Stomach (tissue), 9 donors: ENCODE measurements around the gene HDHD3. TPM values are rescaled to one million over a fixed set of nuclear protein-coding genes. Genes with fewer than 3 reads are reported as not detected.

Source experiments
- DNase-seq, 2 donors: peaks; one replicate each; pipeline versions ENCODE4 v3.0.0 to v3.0.0-alpha.2; 2013 to 2019
- H3K27ac ChIP-seq, 5 donors: fragments of 200-600 bp in 4 of 5; sonication (generic) in 4 of 5; one replicate each; pipeline ENCODE4 v1.5.1; 2013 to 2019; ENCODE audit warnings: mild to moderate bottlenecking in 1 of 5, moderate library complexity in 1 of 5
- H3K27me3 ChIP-seq, 3 donors: fragments of 200-600 bp; sonication (generic); one replicate each; pipeline ENCODE4 v1.5.1; 2017 to 2019; ENCODE audit warnings: mixed run types in 1 of 3
- H3K36me3 ChIP-seq, 4 donors: fragments of 200-600 bp; sonication (generic); 1 replicate in 3 of 4; 2 replicates in 1 of 4; pipeline ENCODE4 v1.5.1; 2016 to 2019
- H3K4me1 ChIP-seq, 4 donors: fragments of 200-600 bp; sonication (generic); one replicate each; pipeline ENCODE4 v1.5.1; 2016 to 2019
- H3K4me3 ChIP-seq, 4 donors: fragments of 200-600 bp; sonication (generic) in 3 of 4; one replicate each; pipeline ENCODE4 v1.5.1; 2016 to 2019; ENCODE audit warnings: mild to moderate bottlenecking in 1 of 4
- H3K9me3 ChIP-seq, 4 donors: fragments of 200-600 bp; sonication (generic); one replicate each; pipeline ENCODE4 v1.5.1; 2016 to 2019
- EP300 ChIP-seq: sonication (generic); formaldehyde crosslinking; IDR thresholded peaks from one replicate; pipeline ENCODE4 v1.6.1; 2017; ENCODE audit warnings: antibody characterized with exemption
- POLR2A ChIP-seq, 4 donors: fragments of 450-650 bp; IDR thresholded peaks; one replicate each; pipeline ENCODE4 v1.6.1; 2016; ENCODE audit warnings: antibody characterized with exemption in 4 of 4, control low read depth in 2 of 4, mild to moderate bottlenecking in 1 of 4, moderate library complexity in 1 of 4
- POLR2AphosphoS5 ChIP-seq, 3 donors: sonication (generic); formaldehyde crosslinking; IDR thresholded peaks; one replicate each; pipeline ENCODE4 v1.6.1; 2016; ENCODE audit warnings: antibody characterized with exemption in 3 of 3
- WGBS, 5 donors: extraction: QIAGEN DNeasy Blood & Tissue Kit in 3 of 5; methylation state at CpG; one replicate each; pipeline versions ENCODE4 v1.1.5 to v1.1.7; 2013 to 2018; 5-methylcytosine and 5-hydroxymethylcytosine counted together
- intact Hi-C: fragments of 100-400 bp; cut with DNase I; formaldehyde crosslinking; loops from one replicate; pipeline ENCODE4 v1.15.1; 2023; ENCODE audit warnings: low total_unique reads
- polyA plus RNA-seq, 3 donors: library from polyadenylated mRNA; stranded (reverse); fragments of 200-250 nt; gene quantifications; one replicate each; pipeline ENCODE4 v1.2.3, GENCODE V29; 2013
- total RNA-seq, 5 donors: library from RNA; depleted of rRNA; stranded (reverse); fragments of >200 nt; gene quantifications; one replicate each; pipeline versions ENCODE4 v1.1.0 to v1.2.3, GENCODE V29; 2014 to 2016
- TF ChIP-seq, protein P1 (sequence below), 7 experiments: fragments of 450-650 bp in 4 of 7; fragments of 200-600 bp in 3 of 7; sonication (generic) in 3 of 7; IDR thresholded peaks; one replicate each; pipeline ENCODE4 v1.5.1; 2016 to 2019; ENCODE audit warnings: antibody characterized with exemption in 7 of 7, control low read depth in 2 of 7, mild to moderate bottlenecking in 1 of 7
- donor health status: healthy with polysubstance abuse.
- donor health status: Bipolar disorder and iron deficiency.
- donor health status: healthy.

Gene HDHD3
- total and polyA plus RNA-seq, 8 donors = 41.3 to 120 (median 66.7) TPM

DNA sequence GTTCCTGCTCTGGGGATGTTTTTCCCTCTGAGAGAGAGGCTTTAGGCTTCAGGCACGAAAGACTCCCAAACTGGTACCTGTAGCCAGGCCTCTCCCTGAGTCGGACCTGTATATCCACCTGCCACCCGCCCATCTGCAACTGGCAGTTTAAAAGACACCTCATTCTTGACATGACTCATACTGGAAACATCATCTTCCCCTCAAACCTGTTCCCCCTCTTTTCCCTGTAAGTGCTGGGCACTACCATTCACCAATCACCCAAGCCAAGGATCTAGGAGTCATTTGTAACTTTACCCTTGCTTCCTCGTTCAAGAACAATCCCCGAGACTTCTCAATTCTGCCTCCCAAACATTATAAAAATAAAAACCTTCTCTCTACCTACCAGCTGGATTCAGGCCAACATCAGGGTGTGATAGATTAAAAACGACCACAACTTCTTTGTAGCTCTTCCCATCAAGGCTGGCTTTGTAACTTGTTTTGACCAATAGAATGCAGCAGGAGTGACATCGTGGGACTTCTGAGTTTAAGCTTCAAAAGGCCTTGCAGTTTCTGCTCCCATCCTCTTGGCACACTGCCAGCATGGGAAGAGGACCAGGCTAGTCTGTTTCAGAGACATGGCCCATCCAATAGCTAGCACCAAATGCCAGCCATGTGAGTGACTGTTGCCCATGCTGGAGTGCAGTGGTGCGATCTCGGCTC lies 34.9 kb downstream of the HDHD3 start:
- no peaks in the 10 kb centered on the region for H3K27me3 ChIP-seq
- H3K9me3 ChIP-seq = no peaks in the 10 kb centered on the region
- H3K36me3 ChIP-seq = no peaks in the 10 kb centered on the region
- TF ChIP-seq EP300 (no peak), POLR2A (IDR thresholded peaks at IDR 0.05) (no peak), POLR2AphosphoS5 (IDR thresholded peaks at IDR 0.05) (no peak)
- TF ChIP-seq, protein P1, sequence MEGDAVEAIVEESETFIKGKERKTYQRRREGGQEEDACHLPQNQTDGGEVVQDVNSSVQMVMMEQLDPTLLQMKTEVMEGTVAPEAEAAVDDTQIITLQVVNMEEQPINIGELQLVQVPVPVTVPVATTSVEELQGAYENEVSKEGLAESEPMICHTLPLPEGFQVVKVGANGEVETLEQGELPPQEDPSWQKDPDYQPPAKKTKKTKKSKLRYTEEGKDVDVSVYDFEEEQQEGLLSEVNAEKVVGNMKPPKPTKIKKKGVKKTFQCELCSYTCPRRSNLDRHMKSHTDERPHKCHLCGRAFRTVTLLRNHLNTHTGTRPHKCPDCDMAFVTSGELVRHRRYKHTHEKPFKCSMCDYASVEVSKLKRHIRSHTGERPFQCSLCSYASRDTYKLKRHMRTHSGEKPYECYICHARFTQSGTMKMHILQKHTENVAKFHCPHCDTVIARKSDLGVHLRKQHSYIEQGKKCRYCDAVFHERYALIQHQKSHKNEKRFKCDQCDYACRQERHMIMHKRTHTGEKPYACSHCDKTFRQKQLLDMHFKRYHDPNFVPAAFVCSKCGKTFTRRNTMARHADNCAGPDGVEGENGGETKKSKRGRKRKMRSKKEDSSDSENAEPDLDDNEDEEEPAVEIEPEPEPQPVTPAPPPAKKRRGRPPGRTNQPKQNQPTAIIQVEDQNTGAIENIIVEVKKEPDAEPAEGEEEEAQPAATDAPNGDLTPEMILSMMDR (IDR thresholded peaks at IDR 0.05) = no peak
- DNase-seq = peak in 1 of 2 donors; percentile 32
- intact Hi-C loops = loop anchor here (10.0 kb wide), 1 partner anchor 53 kb away; no protein-coding TSS in a partner anchor
- no peak overlapping the region for H3K4me3 ChIP-seq
- 59 to 69% (median 67%) methylated on average over 9 of the region's 9 CpGs for WGBS, 5 donors
- no peak overlapping the region for H3K27ac ChIP-seq
- peaks cover 8 to 37% (median 20%) of the 10 kb centered on the region in 4 donors for H3K4me1 ChIP-seq

DNA sequence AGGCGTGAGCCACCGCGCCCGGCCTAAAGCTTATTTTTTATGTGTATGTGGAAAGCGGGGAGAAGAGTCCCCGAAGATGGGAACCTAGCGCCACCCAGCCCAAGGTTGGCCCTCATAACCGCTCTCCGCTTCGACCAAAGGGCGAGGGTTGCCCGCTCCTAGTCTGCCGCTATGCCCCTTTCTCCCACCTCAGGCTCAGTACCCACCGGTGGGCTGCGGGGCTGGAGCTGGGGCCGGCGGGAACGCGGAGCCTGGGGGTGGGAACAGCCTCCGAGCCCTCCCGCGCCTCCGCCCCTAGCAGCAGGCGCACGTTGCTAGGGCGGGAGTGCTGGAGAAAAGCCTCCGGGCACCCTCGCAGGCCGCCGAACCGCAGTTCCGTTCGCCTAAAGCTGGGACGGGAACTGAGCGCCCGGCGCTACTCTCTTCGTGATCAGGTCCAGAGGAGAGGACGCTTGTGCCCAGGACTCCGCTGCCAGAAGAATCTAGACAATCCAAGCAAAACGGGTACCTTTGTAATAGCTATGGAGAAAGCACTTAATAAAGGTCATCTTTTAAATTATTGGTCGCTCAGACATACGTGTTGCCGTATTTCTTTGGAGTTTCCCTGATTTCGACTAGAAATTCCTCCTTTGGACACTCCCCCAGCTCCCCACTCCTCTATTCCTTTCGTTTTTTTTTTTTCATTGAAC lies 36.6 kb downstream of the HDHD3 start, which contains the start of gene WDR31:
WDR31 (minus strand) TSS at position 265 of the 689 bp plus-strand sequence. CDS start 8,253 bp downstream, outside the sequence.
- DNase-seq = peak; percentile 90 to 97
- peak within 1 kb of the TSS; percentile 72 to 87 (median 76) for H3K27ac ChIP-seq
- peaks cover 8 to 37% (median 20%) of the 10 kb centered on the region in 4 donors for H3K4me1 ChIP-seq
- H3K9me3 ChIP-seq = no peaks in the 10 kb centered on the region
- intact Hi-C loops = loop anchor here (10.0 kb wide), 1 partner anchor 55 kb away; no protein-coding TSS in a partner anchor
- H3K4me3 ChIP-seq = peak within 1 kb of the TSS; percentile 72 to 93 (median 92)
- no peaks in the 10 kb centered on the region for H3K36me3 ChIP-seq
- TF ChIP-seq EP300 (no peak), POLR2A (IDR thresholded peaks at IDR 0.05) (no peak), POLR2AphosphoS5 (IDR thresholded peaks at IDR 0.05) (peak; percentile 66 to 83 (median 66))
- TF ChIP-seq, protein P1 (IDR thresholded peaks at IDR 0.05) = peak in 1 of 7 experiments; percentile 4
- H3K27me3 ChIP-seq = no peaks in the 10 kb centered on the region
- WGBS, 5 donors = 0 to 1% (median 0%) methylated on average over 17 to 46 of the region's 46 CpGs

GRCh38 chr9:113337714-113338113 lies 39.1 kb downstream of the HDHD3 start:
- intact Hi-C loops = no loop called here
- H3K4me3 ChIP-seq = no peak overlapping the region
- WGBS, 5 donors = 93 to 100% (median 95%) methylated on average over 2 of the region's 2 CpGs
- H3K36me3 ChIP-seq = no peaks in the 10 kb centered on the region
- no peak overlapping the region for H3K27ac ChIP-seq
- no peaks in the 10 kb centered on the region for H3K27me3 ChIP-seq
- no peaks in the 10 kb centered on the region for H3K9me3 ChIP-seq
- TF ChIP-seq POLR2AphosphoS5 (IDR thresholded peaks at IDR 0.05) = no peak
- no peak for TF ChIP-seq EP300
- TF ChIP-seq POLR2A (IDR thresholded peaks at IDR 0.05) = no peak
- TF ChIP-seq, protein P1 (IDR thresholded peaks at IDR 0.05) = no peak
- H3K4me1 ChIP-seq = peaks cover 5 to 23% (median 14%) of the 10 kb centered on the region in 4 donors
- DNase-seq = no peak

DNA sequence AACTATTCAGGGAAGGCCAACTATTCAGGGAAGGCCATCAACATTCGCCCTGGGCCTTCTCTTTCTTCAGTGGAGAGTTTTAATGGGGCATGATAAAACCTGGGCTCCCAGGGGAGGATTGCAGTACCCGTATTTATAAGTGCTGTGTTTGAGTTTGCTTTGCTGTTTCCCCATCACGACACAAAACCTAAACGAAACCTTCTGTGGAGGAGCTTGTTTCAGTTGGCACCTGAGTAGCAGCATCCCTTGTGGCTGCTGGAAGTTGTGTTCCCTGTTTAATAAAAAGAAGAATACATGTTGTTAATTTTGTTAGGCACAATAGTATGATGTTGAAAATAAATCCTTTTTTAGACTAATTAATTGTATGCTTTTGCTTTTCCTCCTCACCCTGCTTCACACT lies 45.0 kb downstream of the HDHD3 start:
- no peak for DNase-seq
- peaks cover 0 to 21% (median 4%) of the 10 kb centered on the region in 4 donors for H3K36me3 ChIP-seq
- TF ChIP-seq EP300 (no peak), POLR2AphosphoS5 (IDR thresholded peaks at IDR 0.05) (no peak)
- no peaks in the 10 kb centered on the region for H3K9me3 ChIP-seq
- no peak overlapping the region for H3K27ac ChIP-seq
- no peaks in the 10 kb centered on the region for H3K27me3 ChIP-seq
- H3K4me3 ChIP-seq = no peak overlapping the region
- 69 to 80% (median 77%) methylated on average over 4 of the region's 4 CpGs for WGBS, 5 donors
- no peaks in the 10 kb centered on the region for H3K4me1 ChIP-seq
- intact Hi-C loops = no loop called here
